HG02623 (cell line): Measurements from ENCODE around the gene DIP2C.

ENCODE experiments used
- ATAC-seq: cut with Tn5 transposase; IDR thresholded peaks from one replicate; pipeline ENCODE4 v1.9.1; 2021; ENCODE audit warnings: moderate library complexity; ENCODE audit not compliant: unreplicated experiment

DIP2C gene

DNA sequence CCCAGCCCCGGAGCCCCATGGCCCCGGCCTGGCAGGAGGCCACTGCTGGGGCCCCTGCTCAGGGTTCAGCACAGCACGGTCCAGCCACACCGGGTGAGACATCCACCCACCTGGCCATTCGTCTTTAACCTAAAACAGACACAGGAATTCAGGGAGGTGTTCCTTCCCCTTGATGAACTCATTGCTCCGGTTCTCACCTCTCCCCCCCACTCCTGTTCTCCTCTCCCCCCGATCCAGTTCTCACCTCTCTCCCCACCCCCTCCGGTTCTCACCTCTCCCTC is 129.8 kb downstream of the DIP2C start:
- ATAC-seq = no peak

- no peak for ATAC-seq
These were observed 130.3 kb downstream of the DIP2C start for GRCh38 chr10:558891-559766.

- ATAC-seq = no peak
These were observed 131.1 kb downstream of the DIP2C start for GRCh38 chr10:558364-558763.

GRCh38 chr10:557792-558328 is 131.6 kb downstream of the DIP2C start:
- ATAC-seq = no peak

GRCh38 chr10:556971-557637 is 132.4 kb downstream of the DIP2C start:
- no peak for ATAC-seq

DNA sequence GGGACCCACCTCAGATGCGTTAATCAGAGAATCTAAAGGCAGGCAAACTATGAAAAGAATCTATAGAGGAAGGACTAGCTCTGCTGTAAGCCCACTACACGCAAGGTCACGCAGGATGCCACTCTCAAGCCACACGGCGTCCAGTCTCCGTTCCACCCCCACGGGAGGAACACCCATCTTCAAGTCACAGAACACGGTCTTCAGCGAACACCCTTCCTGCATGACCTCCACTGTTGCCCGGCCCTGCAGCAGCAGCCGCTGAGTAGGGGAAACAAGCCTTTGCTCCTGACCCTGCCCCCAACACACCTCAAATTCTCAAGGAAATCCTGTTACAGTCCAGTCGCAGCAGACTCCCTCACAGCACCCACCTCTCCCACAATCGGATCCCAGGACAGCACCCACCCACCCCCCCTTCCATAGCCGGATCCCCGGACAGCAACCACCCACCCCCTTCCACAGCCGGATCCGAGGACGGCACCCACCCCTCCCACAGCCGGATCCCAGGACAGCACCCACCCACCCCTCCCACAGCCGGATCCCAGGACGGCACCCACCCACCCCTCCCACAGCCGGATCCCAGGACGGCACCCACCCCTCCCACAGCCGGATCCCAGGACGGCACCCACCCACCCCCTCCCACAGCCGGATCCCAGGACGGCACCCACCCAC is 133.7 kb downstream of the DIP2C start:
- ATAC-seq = no peak

DNA sequence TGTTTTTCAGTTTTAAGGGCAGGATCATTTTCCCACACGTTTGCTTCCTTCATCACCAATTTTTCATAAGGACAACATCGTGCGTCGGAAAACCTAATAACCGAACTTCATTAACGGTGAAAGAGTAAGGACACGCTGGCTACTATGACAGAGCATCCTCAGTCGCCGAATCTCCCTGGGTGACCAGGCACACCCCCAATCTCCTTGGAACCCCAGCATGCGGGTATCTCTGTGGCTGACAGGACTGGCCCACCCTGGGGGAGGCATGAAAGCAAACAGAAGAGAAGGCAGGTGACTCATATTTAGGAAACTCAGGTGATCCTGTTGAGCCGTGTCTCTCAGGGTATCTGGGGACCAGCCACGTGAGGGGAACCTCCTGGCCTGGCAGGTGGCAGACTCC is 134.2 kb downstream of the DIP2C start:
- ATAC-seq = no peak

DNA sequence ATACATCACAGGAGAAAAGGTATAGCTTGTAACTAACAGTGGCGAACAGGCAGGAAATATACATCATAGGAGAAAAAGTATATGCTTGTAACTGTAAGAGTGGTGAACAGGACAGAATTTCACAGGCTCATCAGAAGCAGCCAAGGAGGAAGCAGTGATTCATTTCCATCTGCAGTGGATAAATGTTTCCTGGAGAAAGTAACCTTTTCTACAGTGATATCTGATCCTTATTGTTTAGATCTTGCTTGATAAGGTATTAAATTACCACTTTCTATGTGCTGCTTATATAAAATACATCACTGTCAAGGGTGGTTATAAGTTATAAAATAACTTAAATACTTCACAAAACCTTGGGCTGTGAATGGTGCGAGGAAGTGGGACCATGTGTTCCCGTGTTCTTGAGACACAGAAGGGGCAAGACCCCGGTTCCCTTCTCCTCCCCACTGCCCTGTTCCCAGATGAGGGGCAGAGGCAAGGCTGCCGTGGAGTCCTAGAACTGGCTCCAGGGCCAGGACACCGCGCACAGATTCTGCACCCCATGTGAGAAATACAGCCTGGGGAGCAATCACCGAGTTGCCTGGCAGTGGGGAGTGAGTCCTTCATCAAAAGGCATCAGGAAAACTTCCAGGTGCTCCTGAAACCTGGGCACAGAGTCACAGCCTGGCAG is 135.2 kb downstream of the DIP2C start:
- ATAC-seq = no peak

DNA sequence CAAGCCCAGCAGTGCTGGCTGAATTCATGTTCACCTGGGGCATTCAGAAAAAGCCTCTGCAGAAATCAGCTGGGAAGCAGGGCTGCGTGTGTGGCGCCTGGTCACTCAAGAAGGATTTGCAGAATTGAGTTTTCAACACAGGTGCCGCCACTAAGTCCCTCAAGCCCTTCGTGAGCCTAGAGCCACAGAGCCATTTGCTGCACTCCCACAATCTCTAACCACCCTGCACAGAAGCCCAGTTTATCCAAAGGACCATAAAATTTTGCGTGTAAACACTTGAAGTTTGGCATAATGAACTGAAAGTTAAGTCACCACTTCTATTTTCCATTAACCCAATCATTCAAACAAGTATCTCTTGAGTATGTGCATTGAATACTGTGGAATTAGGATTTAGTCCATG is 136.2 kb downstream of the DIP2C start:
- no peak for ATAC-seq

DNA sequence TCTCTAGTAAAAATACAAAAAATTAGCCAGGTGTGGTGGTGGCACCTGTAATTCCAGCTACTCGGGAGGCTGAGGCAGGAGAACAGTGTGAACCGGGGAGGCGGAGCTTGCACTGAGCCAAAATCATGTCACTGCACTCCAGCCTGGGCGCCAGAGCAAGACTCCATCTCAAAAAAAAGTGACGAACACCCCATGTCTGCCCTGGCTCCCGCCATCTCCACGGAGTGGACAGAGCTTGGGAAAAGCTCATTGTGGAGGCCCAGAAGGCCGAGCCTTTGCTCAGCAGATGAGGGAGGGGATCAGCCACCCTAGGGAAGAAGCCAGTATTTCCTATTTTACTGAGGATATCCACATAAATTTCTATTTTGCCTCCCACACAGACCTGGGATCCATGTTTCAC is 136.8 kb downstream of the DIP2C start:
- no peak for ATAC-seq

- ATAC-seq = no peak
These were observed 137.9 kb downstream of the DIP2C start for GRCh38 chr10:551373-552252.

DNA sequence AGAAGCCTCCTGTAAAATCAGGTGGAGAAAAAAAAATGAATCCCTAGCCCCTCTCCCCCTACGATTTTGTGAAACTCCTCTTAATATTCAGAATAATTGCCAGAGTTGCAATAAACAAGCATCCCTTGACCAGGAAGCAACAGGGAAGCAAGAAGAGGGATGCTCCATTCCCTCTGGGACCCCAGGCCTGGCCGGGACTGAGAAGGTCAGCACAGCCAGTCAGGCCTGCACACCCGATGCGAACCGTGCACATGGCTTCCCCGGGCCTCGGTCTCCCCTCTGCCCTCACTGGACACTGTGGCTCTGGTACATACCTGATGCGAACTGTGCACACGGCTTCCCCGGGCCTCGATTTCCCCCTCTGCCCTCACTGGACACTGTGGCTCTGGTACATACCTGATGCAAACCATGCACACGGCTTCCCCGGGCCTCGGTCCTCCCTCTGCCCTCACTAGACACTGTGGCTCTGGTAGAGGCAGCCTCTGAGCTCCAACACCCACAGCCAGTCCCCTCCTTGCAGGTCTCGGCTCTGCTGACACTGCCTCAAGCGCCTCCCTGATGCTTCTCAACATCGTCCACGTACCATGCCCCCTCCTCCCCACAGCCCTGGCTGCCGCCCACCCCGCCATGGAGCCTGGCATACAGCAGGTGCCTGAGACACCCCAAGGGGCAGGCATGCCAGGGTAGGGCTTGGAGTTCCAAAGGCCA is 138.6 kb downstream of the DIP2C start:
- no peak for ATAC-seq

GRCh38 chr10:549391-549790 is 140.1 kb downstream of the DIP2C start:
- no peak for ATAC-seq

- ATAC-seq = no peak
These were observed 141.1 kb downstream of the DIP2C start for GRCh38 chr10:548238-548901.

DNA sequence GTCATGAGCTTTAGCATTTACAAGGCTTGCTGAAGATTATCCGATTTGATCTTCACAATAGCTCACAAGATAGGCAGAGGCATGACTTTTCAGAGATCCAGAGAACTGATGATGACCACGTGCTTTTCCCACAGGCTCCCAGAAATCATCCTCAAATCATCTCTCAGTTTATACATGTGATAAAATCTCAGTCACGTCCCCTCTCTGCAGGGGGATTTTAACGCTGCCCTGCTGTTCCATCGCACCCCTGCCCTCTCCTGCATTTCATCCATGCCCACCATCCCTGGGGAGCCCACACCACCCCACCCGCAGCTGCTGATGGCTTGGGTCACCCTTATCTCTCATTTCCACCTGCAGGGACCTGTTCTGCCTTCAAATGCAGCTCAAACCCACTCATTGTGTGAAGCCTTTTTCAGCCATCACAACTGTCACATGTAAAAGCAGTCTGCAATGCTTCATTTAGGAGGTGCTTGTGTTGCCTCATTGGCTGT is 141.8 kb downstream of the DIP2C start:
- no peak for ATAC-seq

DNA sequence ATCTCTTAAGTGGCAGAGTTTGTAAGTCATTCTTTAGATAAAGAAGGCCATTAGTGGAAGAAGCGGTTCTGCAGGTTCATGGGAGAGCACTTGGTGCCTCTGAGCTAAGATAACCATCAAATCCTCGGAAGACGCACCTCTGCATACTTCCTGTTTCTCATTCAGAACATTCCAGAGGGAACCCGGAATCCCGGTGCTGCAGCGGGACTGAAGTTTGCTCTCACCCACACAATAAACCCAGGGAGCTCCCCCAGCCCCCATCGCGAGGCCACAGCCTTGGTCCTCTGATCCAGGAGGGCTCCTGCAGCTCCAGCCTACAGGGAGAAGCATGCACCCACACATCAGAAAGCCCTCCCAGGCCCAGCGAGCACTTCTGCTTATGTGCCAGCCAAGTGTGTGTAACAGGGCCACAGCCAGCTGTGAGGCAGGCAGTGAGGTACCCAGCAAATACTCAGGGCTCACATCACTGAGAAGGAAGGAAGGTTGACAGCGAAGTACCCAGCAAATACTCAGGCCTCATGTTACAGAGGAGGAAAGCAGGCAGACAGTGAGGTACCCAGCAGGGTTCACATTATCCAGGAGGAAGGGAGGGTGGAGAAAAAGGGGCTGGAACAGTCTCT is 142.4 kb downstream of the DIP2C start:
- ATAC-seq = no peak

GRCh38 chr10:546451-546850 is 143.0 kb downstream of the DIP2C start:
- ATAC-seq = no peak
